GM19240 (cell line): ENCODE results near the gene BNC2.

Source experiments
- DNase-seq: peaks from one replicate; pipeline ENCODE4 v3.0.0; 2011; ENCODE audit warnings: low spot score; ENCODE audit not compliant: insufficient read length

BNC2 gene

GRCh38 chr9:16598316-16598715 lies 272.2 kb downstream of the BNC2 start:
- no peak for DNase-seq

GRCh38 chr9:16597136-16597535 lies 273.3 kb downstream of the BNC2 start:
- no peak for DNase-seq

DNA sequence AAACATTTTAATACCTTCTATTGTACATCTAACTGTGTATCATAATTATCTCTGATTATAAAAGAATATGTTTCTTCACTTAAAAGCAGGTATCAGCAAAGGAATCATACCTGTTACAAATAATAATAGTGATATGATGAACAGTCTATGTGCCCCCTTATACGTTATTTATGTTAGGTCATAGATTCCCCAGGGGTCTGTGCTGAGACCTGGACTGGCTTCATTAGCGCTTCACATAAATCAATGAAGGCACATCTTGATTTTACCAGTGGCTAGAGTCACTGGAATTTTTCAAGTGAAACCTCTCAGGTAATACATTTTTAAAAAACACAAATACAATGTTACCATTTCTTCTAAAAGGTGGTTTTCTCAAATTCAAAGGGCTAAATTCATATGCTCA lies 275.2 kb downstream of the BNC2 start:
- DNase-seq, result no peak

DNA sequence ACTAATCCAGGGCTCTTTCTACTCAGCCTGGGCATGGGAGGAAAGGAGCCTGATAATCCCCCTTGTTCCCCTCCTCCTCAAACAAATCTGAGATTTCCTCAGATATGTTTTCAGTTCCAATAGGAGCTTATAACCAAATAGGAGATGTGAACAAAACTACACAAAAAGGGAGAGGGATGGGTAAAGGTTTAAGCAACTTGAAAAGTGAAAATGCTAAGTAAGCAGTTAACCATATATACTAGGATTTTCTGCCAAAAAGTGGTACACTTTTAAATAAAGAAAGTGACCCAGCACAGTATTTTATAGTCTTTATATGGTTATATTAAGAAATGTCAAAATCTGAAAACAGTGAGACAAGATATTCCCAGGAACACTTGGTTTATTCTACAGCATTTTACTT lies 275.7 kb downstream of the BNC2 start:
- DNase-seq, result no peak

- DNase-seq, result no peak
Observed at GRCh38 chr9:16593746-16594145, 276.7 kb downstream of the BNC2 start.

GRCh38 chr9:16591092-16591491 lies 279.4 kb downstream of the BNC2 start:
- no peak for DNase-seq

DNA sequence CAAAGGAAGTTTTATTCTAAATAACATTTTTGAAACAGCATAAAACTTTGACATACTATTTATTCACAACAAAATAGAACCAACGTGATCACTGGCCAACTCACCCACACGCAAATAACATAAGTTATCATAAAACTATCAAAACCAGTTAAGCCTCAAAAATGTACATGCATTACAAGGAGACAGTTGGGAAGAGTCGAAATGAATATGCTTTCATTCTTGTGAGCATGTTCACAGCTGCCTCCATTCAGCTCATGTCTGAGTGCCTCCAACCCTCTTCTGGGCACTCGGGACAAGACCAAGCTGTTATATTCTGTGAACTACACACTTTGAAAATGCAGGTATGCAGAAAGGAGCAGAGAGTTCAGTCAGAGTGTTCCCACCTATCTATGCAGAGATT lies 284.9 kb downstream of the BNC2 start:
- DNase-seq, result no peak

- DNase-seq, result no peak
Observed at GRCh38 chr9:16579872-16580432, 290.5 kb downstream of the BNC2 start.

- no peak for DNase-seq
Observed at GRCh38 chr9:16575986-16576245, 294.6 kb downstream of the BNC2 start.

DNA sequence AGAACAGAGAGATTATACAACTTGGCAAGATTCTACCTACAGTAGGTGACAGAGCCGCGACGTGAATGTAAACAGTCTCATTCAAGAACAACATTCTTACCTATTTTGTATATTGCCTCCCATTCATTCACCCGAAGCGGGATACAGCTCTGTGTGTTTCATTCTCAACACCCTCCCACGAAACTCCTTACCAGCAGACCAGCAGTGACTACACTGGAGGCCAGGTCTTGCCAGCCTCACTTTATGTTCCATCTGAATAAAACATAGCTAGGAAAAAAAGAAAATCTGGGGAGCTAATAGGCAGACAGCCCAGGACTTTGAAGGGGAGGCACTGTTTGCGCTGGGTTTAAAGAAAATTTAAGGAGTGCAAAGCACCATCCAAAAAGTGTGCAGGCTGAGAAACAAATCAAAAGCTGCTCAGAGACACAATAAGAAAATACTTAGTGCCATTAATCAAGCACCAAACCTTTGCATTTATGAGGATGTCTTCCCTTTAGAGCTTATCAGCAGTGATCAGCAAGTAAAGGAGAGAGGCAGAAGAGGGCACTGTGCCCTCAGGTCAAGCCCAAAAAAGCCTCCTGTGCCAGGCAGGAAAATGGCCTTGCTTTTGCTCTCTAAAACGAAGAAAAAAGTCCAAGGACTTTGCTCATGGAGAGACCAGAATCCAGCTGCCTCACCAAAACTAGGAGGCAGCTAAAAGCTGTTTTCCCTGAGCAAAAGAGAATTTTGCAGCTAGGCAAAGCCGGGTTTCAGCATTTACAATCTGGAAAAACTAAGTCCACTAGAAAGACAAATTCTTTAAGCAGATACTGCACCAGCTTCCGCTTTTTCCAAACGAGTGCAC lies 295.1 kb downstream of the BNC2 start:
- DNase-seq, result no peak

- no peak for DNase-seq
Observed at GRCh38 chr9:16572005-16572734, 298.3 kb downstream of the BNC2 start.

GRCh38 chr9:16571127-16571802 lies 299.2 kb downstream of the BNC2 start:
- DNase-seq, result no peak

- DNase-seq, result no peak
Observed at GRCh38 chr9:16563446-16563845, 307.0 kb downstream of the BNC2 start.

- DNase-seq, result no peak
Observed at GRCh38 chr9:16561121-16561520, 309.3 kb downstream of the BNC2 start.

DNA sequence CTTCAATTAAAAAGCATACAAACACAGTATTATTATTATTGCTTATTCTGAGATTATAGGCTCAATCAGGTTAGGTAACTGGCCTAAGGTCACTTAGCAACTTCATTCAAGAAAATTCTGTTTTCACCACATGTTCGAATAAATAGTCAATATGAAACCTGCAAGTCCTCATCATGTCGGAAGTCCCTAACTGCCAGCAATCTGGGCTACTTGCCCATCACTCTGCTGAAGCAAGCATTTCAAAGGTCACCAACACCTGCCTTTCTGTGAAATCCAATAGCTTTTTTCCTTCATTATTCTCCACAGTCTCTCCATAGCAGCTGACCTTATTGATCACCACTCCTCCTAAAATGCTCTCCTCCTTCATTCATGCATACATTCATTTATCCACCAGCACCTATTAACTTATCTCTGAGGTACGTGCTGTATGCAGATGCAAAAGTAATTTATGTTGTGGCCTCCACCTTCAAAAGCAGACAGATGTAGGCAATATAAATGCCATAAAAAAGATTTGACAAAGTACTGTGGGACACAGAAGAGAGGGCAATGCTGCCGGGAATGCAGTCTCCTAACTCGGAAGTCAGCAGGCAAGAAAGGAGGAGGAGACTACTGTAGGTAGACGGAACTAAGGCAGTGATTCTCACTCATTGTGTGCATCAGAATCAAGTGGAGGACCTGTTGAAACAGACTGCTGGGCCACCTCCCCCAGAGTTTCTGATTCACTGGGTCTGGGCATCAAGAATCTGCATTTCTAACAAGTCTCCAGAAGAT lies 310.9 kb downstream of the BNC2 start:
- no peak for DNase-seq

DNA sequence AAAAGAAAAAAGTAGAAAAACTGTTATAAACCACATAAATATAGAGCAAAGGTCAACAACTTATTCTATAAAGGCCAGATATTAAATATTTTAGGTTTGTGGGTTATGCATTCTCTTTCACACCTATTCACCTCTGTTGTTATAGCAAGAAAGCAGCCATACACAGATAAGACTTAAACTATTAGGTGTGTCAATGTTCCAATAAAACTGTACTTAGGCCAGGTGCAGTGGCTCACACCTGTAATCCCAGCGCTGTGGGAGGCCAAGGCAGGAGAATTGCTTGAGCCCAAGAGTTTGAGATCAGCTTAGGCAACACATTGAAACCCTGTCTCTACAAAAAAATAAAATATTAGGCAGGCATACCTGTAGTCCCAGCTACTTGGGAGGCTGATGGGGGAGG lies 314.7 kb downstream of the BNC2 start:
- no peak for DNase-seq

GRCh38 chr9:16553869-16554540 lies 316.5 kb downstream of the BNC2 start:
- no peak for DNase-seq

- DNase-seq, result no peak
Observed at GRCh38 chr9:16552252-16552651, 318.2 kb downstream of the BNC2 start.

GRCh38 chr9:16551692-16552091 lies 318.8 kb downstream of the BNC2 start:
- DNase-seq, result no peak

- DNase-seq, result no peak
Observed at GRCh38 chr9:16545639-16546038, 324.8 kb downstream of the BNC2 start.

- no peak for DNase-seq
Observed at GRCh38 chr9:16544842-16545241, 325.6 kb downstream of the BNC2 start.
